Breast epithelium (tissue), 4 donors: ENCODE measurements around the gene ZMYND10. TPM values are rescaled to one million over a fixed set of nuclear protein-coding genes. Genes with fewer than 3 reads are reported as not detected.

Experiments used
- DNase-seq, 2 donors: peaks; one replicate each; pipeline ENCODE4 v3.0.0-alpha.2; 2019; ENCODE audit warnings: low spot score in 2 of 2
- H3K27ac ChIP-seq, 2 donors: fragments of 200-600 bp; sonication (generic) in 1 of 2; one replicate each; pipeline ENCODE4 v1.5.1; 2016 to 2019; ENCODE audit warnings: mild to moderate bottlenecking in 1 of 2
- H3K27me3 ChIP-seq, 2 donors: fragments of 200-600 bp; sonication (generic) in 1 of 2; one replicate each; pipeline versions ENCODE4 v1.5.1 to v1.6.0; 2017 to 2019; ENCODE audit warnings: control low read depth in 1 of 2, mild to moderate bottlenecking in 1 of 2
- H3K36me3 ChIP-seq: fragments of 200-600 bp; one replicate; pipeline ENCODE4 v1.5.1; 2019
- H3K4me1 ChIP-seq, 2 donors: fragments of 200-600 bp; sonication (generic); one replicate each; pipeline ENCODE4 v1.5.1; 2016 to 2019; ENCODE audit warnings: control low read depth in 1 of 2
- H3K4me3 ChIP-seq, 3 donors: fragments of 200-600 bp; sonication (generic); 1 replicate in 2 of 3; 2 replicates in 1 of 3; pipeline ENCODE4 v1.5.1; 2016 to 2019; ENCODE audit warnings: mild to moderate bottlenecking in 3 of 3, moderate library complexity in 2 of 3
- H3K9me3 ChIP-seq, 2 donors: fragments of 200-600 bp; sonication (generic) in 1 of 2; one replicate each; pipeline ENCODE4 v1.5.1; 2016 to 2019; ENCODE audit warnings: control low read depth in 1 of 2
- POLR2A ChIP-seq: fragments of 450-650 bp; IDR thresholded peaks from one replicate; pipeline ENCODE4 v1.6.1; 2016; ENCODE audit warnings: antibody characterized with exemption, mild to moderate bottlenecking, moderate library complexity
- POLR2AphosphoS5 ChIP-seq, 3 donors: sonication (generic); formaldehyde crosslinking; IDR thresholded peaks; one replicate each; pipeline ENCODE4 v1.6.1; 2017; ENCODE audit warnings: antibody characterized with exemption in 3 of 3
- intact Hi-C: fragments of 100-400 bp; cut with DNase I; formaldehyde crosslinking; loops from one replicate; pipeline ENCODE4 v1.15.1; 2023; ENCODE audit warnings: low total_unique reads
- total RNA-seq, 3 donors: library from RNA; depleted of rRNA; stranded (reverse); fragments of >200 nt; gene quantifications; one replicate each; pipeline ENCODE4 v1.1.0, GENCODE V29; 2016
- TF ChIP-seq, protein P1 (sequence below), 3 donors: fragments of 450-650 bp; IDR thresholded peaks; one replicate each; pipeline ENCODE4 v1.5.1; 2016 to 2017; ENCODE audit warnings: antibody characterized with exemption in 3 of 3, mild to moderate bottlenecking in 3 of 3, moderate library complexity in 3 of 3

Gene ZMYND10
- total RNA-seq, 3 donors from 2014 or later = 0.32 to 2.6 (median 1.9) TPM

DNA sequence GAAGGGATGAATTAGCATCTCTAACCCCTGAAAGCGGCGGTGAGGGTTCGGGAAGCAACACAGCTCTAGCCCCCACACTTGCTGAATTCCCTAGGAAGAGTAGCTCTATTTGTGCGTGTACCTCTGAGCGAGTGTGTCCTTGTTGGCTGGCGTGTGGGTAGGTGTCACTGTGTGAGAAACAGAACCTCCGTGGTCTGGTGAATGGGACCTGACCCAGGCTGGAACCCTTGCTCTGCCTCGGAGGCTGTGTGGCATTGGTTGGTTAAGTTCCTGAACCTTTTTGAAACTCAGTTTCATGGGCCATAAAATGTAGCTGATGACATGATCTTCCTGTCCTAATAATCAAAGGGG lies 14.2 kb upstream of the ZMYND10 start:
- H3K4me3 ChIP-seq = peak overlapping the region; percentile 69 to 91 (median 74)
- H3K36me3 ChIP-seq = no peaks in the 10 kb centered on the region
- no peak overlapping the region for H3K27ac ChIP-seq
- peaks cover 30 to 32% of the 10 kb centered on the region in 2 donors for H3K4me1 ChIP-seq
- TF ChIP-seq, protein P1, sequence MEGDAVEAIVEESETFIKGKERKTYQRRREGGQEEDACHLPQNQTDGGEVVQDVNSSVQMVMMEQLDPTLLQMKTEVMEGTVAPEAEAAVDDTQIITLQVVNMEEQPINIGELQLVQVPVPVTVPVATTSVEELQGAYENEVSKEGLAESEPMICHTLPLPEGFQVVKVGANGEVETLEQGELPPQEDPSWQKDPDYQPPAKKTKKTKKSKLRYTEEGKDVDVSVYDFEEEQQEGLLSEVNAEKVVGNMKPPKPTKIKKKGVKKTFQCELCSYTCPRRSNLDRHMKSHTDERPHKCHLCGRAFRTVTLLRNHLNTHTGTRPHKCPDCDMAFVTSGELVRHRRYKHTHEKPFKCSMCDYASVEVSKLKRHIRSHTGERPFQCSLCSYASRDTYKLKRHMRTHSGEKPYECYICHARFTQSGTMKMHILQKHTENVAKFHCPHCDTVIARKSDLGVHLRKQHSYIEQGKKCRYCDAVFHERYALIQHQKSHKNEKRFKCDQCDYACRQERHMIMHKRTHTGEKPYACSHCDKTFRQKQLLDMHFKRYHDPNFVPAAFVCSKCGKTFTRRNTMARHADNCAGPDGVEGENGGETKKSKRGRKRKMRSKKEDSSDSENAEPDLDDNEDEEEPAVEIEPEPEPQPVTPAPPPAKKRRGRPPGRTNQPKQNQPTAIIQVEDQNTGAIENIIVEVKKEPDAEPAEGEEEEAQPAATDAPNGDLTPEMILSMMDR (IDR thresholded peaks at IDR 0.05) = no peak
- H3K9me3 ChIP-seq = no peaks in the 10 kb centered on the region
- no peak for DNase-seq
- intact Hi-C loops = no loop called here
- H3K27me3 ChIP-seq = no peaks in the 10 kb centered on the region

DNA sequence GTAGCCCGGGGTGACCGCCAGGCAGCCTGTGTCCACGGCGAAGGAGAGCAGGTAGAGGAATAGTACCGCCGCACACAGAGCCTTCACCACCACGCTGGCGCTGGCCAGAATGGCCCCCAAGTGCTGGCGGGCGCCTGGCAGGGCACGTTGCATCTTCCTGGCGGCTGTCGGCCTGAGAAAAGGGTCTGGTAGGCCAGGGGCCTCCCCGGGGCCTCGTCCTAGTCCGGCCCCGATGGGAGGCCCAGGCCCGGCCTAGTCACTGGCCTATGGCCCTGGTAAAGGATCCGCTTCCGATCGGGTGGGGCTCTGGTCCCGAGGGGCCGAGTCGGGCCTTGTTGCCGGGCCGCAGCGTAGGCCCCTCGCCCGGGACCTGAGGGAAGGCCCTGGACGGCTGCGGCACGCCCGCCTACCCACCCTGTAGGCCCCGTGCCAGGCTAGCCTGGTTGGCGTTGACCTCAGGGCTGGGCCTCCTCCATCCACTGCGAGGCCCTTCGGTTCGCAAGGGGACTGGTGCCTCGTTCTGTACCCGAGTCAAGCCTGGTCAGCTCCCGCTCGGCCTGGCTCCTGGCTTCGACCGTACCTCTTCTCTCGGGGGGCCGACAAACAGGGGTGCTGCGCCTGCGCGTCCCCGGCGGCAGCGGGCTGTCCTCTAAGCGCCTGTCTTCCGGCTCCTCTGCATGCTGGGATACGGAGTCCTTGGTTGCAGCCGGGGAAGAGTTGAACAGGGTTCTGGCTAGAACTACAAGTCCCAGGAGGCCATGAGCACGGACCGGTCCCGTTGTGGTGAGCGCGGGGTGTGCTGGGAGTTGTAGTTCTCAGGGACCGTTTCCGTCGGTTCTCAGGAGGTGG lies 13.6 kb upstream of the ZMYND10 start, which contains the start of gene TMEM115:
TMEM115 (minus strand) TSS at position 611 of the 849 bp plus-strand sequence; CDS start at position 153, 458 bp downstream.
- Histone ChIP-seq H3K4me1 (peaks cover 30 to 32% of the 10 kb centered on the region in 2 donors), H3K9me3 (no peaks in the 10 kb centered on the region), H3K36me3 (peaks cover 5% of the 10 kb centered on the region), H3K4me3 (peak within 1 kb of the TSS; percentile 69 to 91 (median 74)), H3K27me3 (no peaks in the 10 kb centered on the region), H3K27ac (peak within 1 kb of the TSS; percentile 89 to 93)
- peak; percentile 48 for TF ChIP-seq POLR2A
- TF ChIP-seq POLR2AphosphoS5 (IDR thresholded peaks at IDR 0.05) = peak; percentile 68 to 86 (median 72)
- TF ChIP-seq, protein P1 (IDR thresholded peaks at IDR 0.05) = no peak
- intact Hi-C loops = no loop called here
- peak; percentile 91 to 99 for DNase-seq

GRCh38 chr3:50358355-50358910 lies 12.9 kb upstream of the ZMYND10 start:
- H3K36me3 ChIP-seq = peaks cover 7% of the 10 kb centered on the region
- H3K4me1 ChIP-seq = peaks cover 30 to 32% of the 10 kb centered on the region in 2 donors
- peak overlapping the region; percentile 89 to 93 for H3K27ac ChIP-seq
- no peak for DNase-seq
- intact Hi-C loops = no loop called here
- H3K9me3 ChIP-seq = no peaks in the 10 kb centered on the region
- H3K27me3 ChIP-seq = no peaks in the 10 kb centered on the region
- TF ChIP-seq, protein P1 (IDR thresholded peaks at IDR 0.05) = no peak
- no peak for TF ChIP-seq POLR2AphosphoS5 (IDR thresholded peaks at IDR 0.05)
- TF ChIP-seq POLR2A = no peak
- peak overlapping the region; percentile 69 to 91 (median 74) for H3K4me3 ChIP-seq

DNA sequence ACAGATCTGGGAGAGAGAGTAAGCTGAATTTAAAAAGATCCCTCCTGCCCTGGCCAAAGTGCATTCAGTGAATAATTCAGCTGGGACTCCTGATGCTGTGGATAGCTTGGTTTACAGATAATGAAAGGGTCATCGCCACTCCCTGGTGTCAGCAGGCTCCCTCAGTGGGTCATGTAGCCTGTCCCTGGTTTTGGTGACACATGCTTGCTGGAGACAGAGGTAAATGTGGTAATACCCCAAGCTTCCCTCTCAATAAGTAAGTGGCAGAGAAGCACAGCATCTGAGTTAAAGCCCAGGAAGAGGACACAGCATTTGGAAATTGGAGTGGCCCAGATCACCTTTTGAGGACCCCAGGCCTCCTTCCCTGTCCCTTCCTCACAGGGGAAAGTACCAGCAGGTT lies 11.9 kb upstream of the ZMYND10 start:
- Histone ChIP-seq H3K27me3 (no peaks in the 10 kb centered on the region), H3K4me3 (peak overlapping the region; percentile 69 to 91 (median 74)), H3K4me1 (peaks cover 30 to 32% of the 10 kb centered on the region in 2 donors), H3K27ac (peak overlapping the region; percentile 89 to 93), H3K9me3 (no peaks in the 10 kb centered on the region), H3K36me3 (peaks cover 7% of the 10 kb centered on the region)
- DNase-seq = no peak
- TF ChIP-seq POLR2AphosphoS5 (IDR thresholded peaks at IDR 0.05) = no peak
- TF ChIP-seq, protein P1 (IDR thresholded peaks at IDR 0.05) = no peak
- no peak for TF ChIP-seq POLR2A
- intact Hi-C loops = no loop called here

GRCh38 chr3:50356553-50356952 lies 11.0 kb upstream of the ZMYND10 start:
- no peak for DNase-seq
- no peaks in the 10 kb centered on the region for H3K27me3 ChIP-seq

More at GRCh38 chr3:50356553-50356952, 11.0 kb upstream of the ZMYND10 start:
- no peaks in the 10 kb centered on the region for H3K9me3 ChIP-seq
- H3K4me1 ChIP-seq = peaks cover 31 to 32% of the 10 kb centered on the region in 2 donors
- TF ChIP-seq, protein P1 (IDR thresholded peaks at IDR 0.05) = no peak
- TF ChIP-seq POLR2AphosphoS5 (IDR thresholded peaks at IDR 0.05) = no peak
- TF ChIP-seq POLR2A = no peak
- H3K36me3 ChIP-seq = peaks cover 7% of the 10 kb centered on the region
- H3K4me3 ChIP-seq = peak overlapping the region; percentile 69 to 91 (median 74)
- peak overlapping the region; percentile 21 to 93 for H3K27ac ChIP-seq
- intact Hi-C loops = no loop called here
